GM23248 (cell line): ENCODE data around the gene NCCRP1.

Source experiments
- EZH2 ChIP-seq: fragments of 200-600 bp; sonication (generic); IDR thresholded peaks from 2 replicates; pipeline ENCODE4 v1.6.1; 2018; ENCODE audit warnings: antibody characterized with exemption, mild to moderate bottlenecking; ENCODE audit not compliant: insufficient read depth, poor library complexity, severe bottlenecking
- EZH2phosphoT487 ChIP-seq: fragments of 200-600 bp; sonication (generic); IDR thresholded peaks from 2 replicates; pipeline ENCODE4 v1.6.1; 2018; ENCODE audit warnings: antibody characterized with exemption, moderate library complexity, mild to moderate bottlenecking, low read depth; ENCODE audit not compliant: insufficient read depth

- TF ChIP-seq EZH2, result no peak
- TF ChIP-seq EZH2phosphoT487, result no peak
Measured at GRCh38 chr19:39170386-39171231, 26.2 kb upstream of the NCCRP1 start.
